Right ventricle myocardium inferior (tissue), 1 donor: ENCODE data around the gene RNF145. TPM values are rescaled to one million over a fixed set of nuclear protein-coding genes. Genes with fewer than 3 reads are reported as not detected.

Experiments
- ATAC-seq: fragments of 200-7000 bp; cut with Tn5 transposase; one replicate; pipeline ENCODE4 v1.9.1; 2020; ENCODE audit warnings: mild to moderate bottlenecking, moderate library complexity
- DNase-seq: peaks from one replicate; pipeline ENCODE4 v3.0.0; 2021; ENCODE audit errors: missing footprints
- intact Hi-C: fragments of 100-400 bp; cut with DNase I; formaldehyde crosslinking; loops from one replicate; pipeline ENCODE4 v1.11.0; 2022
- total RNA-seq: library from RNA; stranded (reverse); fragmentation: NEBNext Ultra II Directional; extraction: Animal tissue kit (Norgen Biotek cat#: 25700); gene quantifications from one replicate; pipeline ENCODE4 v1.2.1, GENCODE V29; 2021
- donor health status: DM: no; HTN: yes; CAD: no; lungs with severe emphysema.

Gene RNF145
- total RNA-seq, 1 donor from 2014 or later, result 21.9 TPM

- intact Hi-C loops, result no loop called here
- no peak for ATAC-seq
- DNase-seq, result no peak
Observed at GRCh38 chr5:159202151-159202550, 7.2 kb downstream of the RNF145 start.

GRCh38 chr5:159199780-159200179 lies 9.6 kb downstream of the RNF145 start:
- intact Hi-C loops, result no loop called here
- ATAC-seq, result no peak
- no peak for DNase-seq

- no peak for ATAC-seq
- intact Hi-C loops, result no loop called here
Observed at GRCh38 chr5:159199225-159199624, 10.1 kb downstream of the RNF145 start.

GRCh38 chr5:159198063-159199036 lies 11.0 kb downstream of the RNF145 start:
- no peak for DNase-seq
- no peak for ATAC-seq
- intact Hi-C loops, result no loop called here

More at GRCh38 chr5:159199225-159199624, 10.1 kb downstream of the RNF145 start:
- no peak for DNase-seq

GRCh38 chr5:159195775-159196174 lies 13.6 kb downstream of the RNF145 start:
- intact Hi-C loops, result no loop called here
- ATAC-seq (peak; percentile 37), DNase-seq (no peak)

- intact Hi-C loops, result no loop called here
- ATAC-seq, result no peak
- DNase-seq, result no peak
Observed at GRCh38 chr5:159190170-159190569, 19.2 kb downstream of the RNF145 start.

GRCh38 chr5:159189310-159189709 lies 20.0 kb downstream of the RNF145 start:
- DNase-seq, result no peak
- intact Hi-C loops, result no loop called here
- ATAC-seq, result no peak

- intact Hi-C loops, result no loop called here
Observed at GRCh38 chr5:159187719-159188118, 21.6 kb downstream of the RNF145 start.

GRCh38 chr5:159186319-159186718 lies 23.0 kb downstream of the RNF145 start:
- DNase-seq (no peak), ATAC-seq (no peak)
- intact Hi-C loops, result no loop called here

More at GRCh38 chr5:159187719-159188118, 21.6 kb downstream of the RNF145 start:
- ATAC-seq, result no peak
- no peak for DNase-seq

GRCh38 chr5:159185773-159186172 lies 23.6 kb downstream of the RNF145 start:
- no peak for ATAC-seq
- no peak for DNase-seq
- intact Hi-C loops, result no loop called here

GRCh38 chr5:159184858-159185381 lies 24.4 kb downstream of the RNF145 start:
- DNase-seq (no peak), ATAC-seq (no peak)
- intact Hi-C loops, result no loop called here

GRCh38 chr5:159184236-159184635 lies 25.1 kb downstream of the RNF145 start:
- no peak for DNase-seq
- intact Hi-C loops, result no loop called here
- no peak for ATAC-seq

- intact Hi-C loops, result no loop called here
- DNase-seq (no peak), ATAC-seq (no peak)
Observed at GRCh38 chr5:159183247-159183646, 26.1 kb downstream of the RNF145 start.

GRCh38 chr5:159182691-159183090 lies 26.7 kb downstream of the RNF145 start:
- DNase-seq (no peak), ATAC-seq (no peak)
- intact Hi-C loops, result no loop called here

GRCh38 chr5:159181651-159182050 lies 27.7 kb downstream of the RNF145 start:
- DNase-seq (no peak), ATAC-seq (no peak)
- intact Hi-C loops, result no loop called here

- DNase-seq (no peak), ATAC-seq (no peak)
- intact Hi-C loops, result no loop called here
Observed at GRCh38 chr5:159181152-159181551, 28.2 kb downstream of the RNF145 start.

GRCh38 chr5:159179529-159180305 lies 29.6 kb downstream of the RNF145 start:
- ATAC-seq (no peak), DNase-seq (no peak)
- intact Hi-C loops, result loop anchor here (10.0 kb wide), 1 partner anchor 825 kb away; the partner anchor contains the start of gene TTC1

- intact Hi-C loops, result loop anchor here (10.0 kb wide), 1 partner anchor 826 kb away; the partner anchor contains the start of gene TTC1
- DNase-seq, result no peak
- peak; percentile 73 for ATAC-seq
Observed at GRCh38 chr5:159178978-159179377, 30.4 kb downstream of the RNF145 start.

GRCh38 chr5:159175547-159175946 lies 33.8 kb downstream of the RNF145 start:
- ATAC-seq, result peak; percentile 45
- intact Hi-C loops, result loop anchor here (2.0 to 10.0 kb wide), 2 partner anchors 33 to 829 kb away; partner anchors contain the start of genes RNF145 and TTC1
- no peak for DNase-seq
